Stimulated activated naive CD8-positive, alpha-beta T cell treated with anti-CD3 and anti-CD28 coated beads, Interleukin-15, Interleukin-2, amounts not matched to agents 100 ng/mL and 50 ng/mL, for 24 hours (primary cell): Measurements from ENCODE around the gene PALM3.
A peak's percentile ranks its signal among the peaks of the same experiment; 100 is the strongest.
"Not testable (repeated sequence)": the region's sequence is repeated elsewhere in the genome, so short reads cannot be mapped to it uniquely, and the experiment has no call there.

Source experiments
- H3K27ac Mint-ChIP-seq: one replicate; pipeline ENCODE4 v1.8.0; 2021; ENCODE audit warnings: mild to moderate bottlenecking, mixed read lengths
- H3K27me3 Mint-ChIP-seq: one replicate; pipeline ENCODE4 v1.8.0; 2021; ENCODE audit warnings: mixed read lengths
- H3K36me3 Mint-ChIP-seq: one replicate; pipeline ENCODE4 v1.8.0; 2021; ENCODE audit warnings: low read depth, mixed read lengths
- H3K4me1 Mint-ChIP-seq: one replicate; pipeline ENCODE4 v1.8.0; 2021; ENCODE audit warnings: low read depth, mixed read lengths
- H3K4me3 Mint-ChIP-seq: one replicate; pipeline ENCODE4 v1.8.0; 2021; ENCODE audit warnings: mild to moderate bottlenecking, mixed read lengths
- H3K9me3 Mint-ChIP-seq: one replicate; pipeline ENCODE4 v1.8.0; 2021; ENCODE audit warnings: mixed read lengths

The PALM3 gene

DNA sequence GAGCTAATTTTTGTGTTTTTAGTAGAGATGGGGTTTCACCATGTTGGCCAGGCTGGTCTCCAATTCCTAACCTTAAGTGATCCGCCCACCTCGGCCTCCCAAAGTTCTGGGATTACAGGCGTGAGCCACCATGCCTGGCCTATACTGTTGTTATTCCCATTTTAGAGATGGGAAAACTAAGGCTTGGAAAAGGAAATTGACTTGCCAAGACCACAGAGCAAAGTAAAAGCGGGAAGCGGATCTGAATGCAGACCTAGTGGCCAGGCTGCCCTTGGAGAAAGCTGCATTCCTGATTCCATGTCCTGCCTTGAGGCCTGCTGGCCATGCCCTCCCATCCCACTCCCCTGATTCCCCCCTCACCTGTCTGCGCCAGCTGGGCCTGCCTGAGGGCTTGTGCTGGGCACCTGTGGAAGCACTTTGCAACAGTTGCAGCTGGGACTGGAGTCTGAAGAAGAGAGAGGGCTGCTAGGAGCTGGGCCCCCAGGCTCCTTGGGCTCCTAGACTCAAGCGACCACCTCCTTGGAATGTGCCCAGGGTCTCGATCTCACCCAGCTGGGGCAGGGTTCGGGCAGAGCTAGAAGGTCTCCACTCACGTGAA lies 5.7 kb downstream of the PALM3 start:
- no peaks in the 10 kb centered on the region for H3K9me3 Mint-ChIP-seq
- peaks cover 12% of the 10 kb centered on the region for H3K4me1 Mint-ChIP-seq
- peaks cover 19% of the 10 kb centered on the region for H3K36me3 Mint-ChIP-seq
- peaks cover 39% of the 10 kb centered on the region for H3K27me3 Mint-ChIP-seq
- H3K4me3 Mint-ChIP-seq = no peak overlapping the region
- no peak overlapping the region for H3K27ac Mint-ChIP-seq

DNA sequence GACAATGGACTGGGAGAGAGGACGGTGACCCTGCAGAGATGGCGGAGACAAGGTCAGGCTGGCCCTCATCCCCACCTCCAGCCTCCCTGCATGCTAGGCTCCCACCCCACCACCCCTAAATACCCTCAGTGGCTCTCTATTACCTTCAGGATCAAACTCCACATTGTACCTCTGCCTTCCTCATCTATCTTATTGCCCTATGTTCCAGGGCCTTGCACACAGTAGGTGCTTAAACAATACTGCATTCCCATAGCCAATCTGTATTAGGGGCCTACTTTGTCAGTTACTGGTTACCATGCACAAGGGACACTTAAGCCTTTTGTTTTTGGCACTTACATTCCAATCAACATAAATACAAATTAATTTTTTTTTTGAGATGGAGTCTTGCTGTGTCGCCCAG lies 6.5 kb downstream of the PALM3 start:
- Mint-ChIP-seq H3K27ac (no peak overlapping the region), H3K27me3 (peaks cover 34% of the 10 kb centered on the region), H3K4me1 (peaks cover 12% of the 10 kb centered on the region), H3K9me3 (no peaks in the 10 kb centered on the region), H3K4me3 (no peak overlapping the region), H3K36me3 (peaks cover 22% of the 10 kb centered on the region)

DNA sequence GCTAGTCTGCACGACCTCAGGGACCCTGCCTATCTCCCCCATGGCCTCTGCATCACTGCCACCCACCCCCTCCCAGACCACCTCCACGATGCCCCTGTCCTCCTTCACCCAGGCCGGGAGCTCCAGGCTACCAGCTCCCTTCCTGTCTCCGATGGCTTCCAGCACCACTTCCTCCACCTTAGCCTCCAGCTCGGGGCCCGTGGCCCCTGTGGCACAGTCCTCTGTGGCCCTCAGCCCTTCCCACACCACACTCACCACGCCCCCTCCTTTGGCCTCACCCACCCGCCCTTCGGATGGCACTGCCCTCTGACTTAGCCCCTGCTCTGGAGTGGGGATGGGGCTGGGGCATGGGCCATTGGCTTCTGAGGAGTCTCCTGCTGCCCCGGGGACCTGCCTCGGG lies 7.2 kb downstream of the PALM3 start:
- no peak overlapping the region for H3K4me3 Mint-ChIP-seq
- H3K27ac Mint-ChIP-seq = no peak overlapping the region
- H3K4me1 Mint-ChIP-seq = peaks cover 12% of the 10 kb centered on the region
- H3K27me3 Mint-ChIP-seq = peaks cover 29% of the 10 kb centered on the region
- H3K36me3 Mint-ChIP-seq = peaks cover 28% of the 10 kb centered on the region
- no peaks in the 10 kb centered on the region for H3K9me3 Mint-ChIP-seq

DNA sequence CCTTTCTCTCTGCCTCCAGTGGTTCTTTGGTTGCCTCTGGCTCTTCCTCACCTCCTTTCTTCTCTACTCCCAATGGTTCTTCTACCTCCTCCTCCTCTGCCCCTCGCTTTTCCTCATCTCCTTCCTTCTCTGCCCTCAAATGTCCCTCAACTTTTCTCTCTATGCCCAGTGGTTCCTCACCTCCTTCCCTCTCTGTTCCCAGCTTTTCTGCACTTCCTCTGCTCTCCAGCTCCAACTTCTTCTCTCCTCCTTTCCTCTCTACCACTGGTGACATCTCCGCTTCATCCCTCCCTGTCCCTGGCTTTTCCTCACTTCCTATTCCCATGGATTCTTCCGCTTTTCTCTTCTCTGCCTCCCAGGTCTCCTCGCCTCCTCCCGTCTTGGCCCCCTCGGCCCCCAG lies 7.8 kb downstream of the PALM3 start:
- H3K9me3 Mint-ChIP-seq = no peaks in the 10 kb centered on the region
- H3K27me3 Mint-ChIP-seq = peaks cover 24% of the 10 kb centered on the region
- peaks cover 31% of the 10 kb centered on the region for H3K36me3 Mint-ChIP-seq
- no peak overlapping the region for H3K4me3 Mint-ChIP-seq
- peaks cover 10% of the 10 kb centered on the region for H3K4me1 Mint-ChIP-seq
- H3K27ac Mint-ChIP-seq = no peak overlapping the region

DNA sequence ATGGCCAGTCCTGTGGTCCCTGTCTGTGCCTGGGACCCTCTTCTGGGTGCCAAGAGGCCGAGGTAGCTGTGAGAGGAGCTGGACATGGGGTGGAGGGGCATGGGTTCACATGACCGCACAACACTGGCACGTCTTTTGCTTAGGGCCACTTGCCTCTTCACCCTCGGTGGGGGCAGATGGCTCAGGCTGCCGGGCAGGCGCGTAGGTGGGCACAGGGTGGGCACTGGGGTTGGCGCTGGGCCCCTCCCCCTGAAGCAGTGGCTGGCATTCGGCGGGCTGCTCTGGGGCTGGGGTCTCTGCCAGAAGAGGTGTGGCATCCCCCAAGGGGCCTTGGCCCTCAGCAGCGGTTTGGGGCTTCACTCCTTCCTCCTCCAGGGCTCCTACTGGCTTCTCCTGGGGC lies 8.4 kb downstream of the PALM3 start:
- no peak overlapping the region for H3K27ac Mint-ChIP-seq
- peaks cover 37% of the 10 kb centered on the region for H3K36me3 Mint-ChIP-seq
- H3K9me3 Mint-ChIP-seq = no peaks in the 10 kb centered on the region
- peaks cover 7% of the 10 kb centered on the region for H3K4me1 Mint-ChIP-seq
- H3K27me3 Mint-ChIP-seq = peaks cover 18% of the 10 kb centered on the region
- no peak overlapping the region for H3K4me3 Mint-ChIP-seq

DNA sequence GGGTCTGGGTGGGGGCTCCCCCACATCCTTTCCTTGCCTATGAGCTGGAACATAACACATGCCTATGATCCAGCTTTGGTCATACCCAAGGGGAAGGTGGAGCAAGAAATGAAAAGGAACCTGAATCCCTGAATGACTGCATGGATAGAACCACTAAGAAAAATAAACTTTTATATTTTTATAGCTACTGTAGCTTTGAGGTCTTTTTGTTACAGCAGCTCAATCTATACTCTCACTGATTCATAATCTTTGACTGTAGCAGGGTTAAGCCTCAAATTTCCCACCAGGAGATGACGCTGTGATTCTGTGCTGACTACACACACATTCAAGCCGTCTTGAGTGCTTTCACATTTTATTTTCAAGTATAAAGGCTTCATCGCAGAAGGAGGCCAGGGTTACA lies 8.8 kb downstream of the PALM3 start:
- Mint-ChIP-seq H3K27me3 (peaks cover 13% of the 10 kb centered on the region), H3K4me1 (peaks cover 7% of the 10 kb centered on the region), H3K4me3 (no peak overlapping the region), H3K27ac (no peak overlapping the region), H3K36me3 (peaks cover 42% of the 10 kb centered on the region), H3K9me3 (no peaks in the 10 kb centered on the region)

DNA sequence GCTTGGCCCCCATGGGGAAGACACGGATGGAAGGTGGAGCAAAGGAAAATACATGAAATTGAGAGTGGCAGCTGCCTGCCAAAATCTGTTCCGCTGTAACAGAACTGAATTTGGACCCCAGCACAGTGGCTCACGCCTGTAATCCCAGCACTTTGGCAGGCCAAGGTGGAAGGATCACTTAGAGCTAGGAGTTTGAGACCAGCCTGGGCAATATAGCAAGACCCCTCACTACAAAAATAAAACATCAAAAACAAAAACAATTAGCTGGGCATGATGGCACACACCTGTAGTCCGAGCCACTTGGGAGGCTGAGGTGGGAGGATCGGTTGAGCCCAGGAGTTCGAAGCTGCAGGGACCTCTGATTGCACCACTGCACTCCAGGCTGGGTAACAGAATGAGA lies 9.4 kb downstream of the PALM3 start:
- Mint-ChIP-seq H3K27ac (peak overlapping the region; percentile 42), H3K36me3 (peaks cover 43% of the 10 kb centered on the region), H3K4me3 (no peak overlapping the region), H3K9me3 (no peaks in the 10 kb centered on the region), H3K27me3 (peaks cover 10% of the 10 kb centered on the region), H3K4me1 (peaks cover 7% of the 10 kb centered on the region)

DNA sequence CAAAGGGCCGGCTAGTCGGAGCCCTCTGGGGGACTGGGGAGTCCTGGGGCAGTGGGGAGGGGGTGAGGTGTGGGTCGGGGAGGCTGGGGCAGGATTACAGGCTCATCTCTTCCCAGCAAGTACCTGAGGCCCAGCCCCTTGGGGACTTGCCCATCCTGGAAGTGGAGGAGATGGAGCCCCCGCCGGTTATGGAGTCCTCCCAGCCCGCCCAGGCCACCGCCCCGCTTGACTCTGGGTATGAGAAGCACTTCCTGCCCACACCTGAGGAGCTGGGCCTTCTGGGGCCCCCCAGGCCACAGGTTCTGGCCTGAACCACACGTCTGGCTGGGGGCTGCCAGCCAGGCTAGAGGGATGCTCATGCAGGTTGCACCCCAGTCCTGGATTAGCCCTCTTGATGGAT lies 9.9 kb downstream of the PALM3 start:
- Mint-ChIP-seq H3K36me3 (peaks cover 48% of the 10 kb centered on the region), H3K4me1 (peaks cover 7% of the 10 kb centered on the region)

DNA sequence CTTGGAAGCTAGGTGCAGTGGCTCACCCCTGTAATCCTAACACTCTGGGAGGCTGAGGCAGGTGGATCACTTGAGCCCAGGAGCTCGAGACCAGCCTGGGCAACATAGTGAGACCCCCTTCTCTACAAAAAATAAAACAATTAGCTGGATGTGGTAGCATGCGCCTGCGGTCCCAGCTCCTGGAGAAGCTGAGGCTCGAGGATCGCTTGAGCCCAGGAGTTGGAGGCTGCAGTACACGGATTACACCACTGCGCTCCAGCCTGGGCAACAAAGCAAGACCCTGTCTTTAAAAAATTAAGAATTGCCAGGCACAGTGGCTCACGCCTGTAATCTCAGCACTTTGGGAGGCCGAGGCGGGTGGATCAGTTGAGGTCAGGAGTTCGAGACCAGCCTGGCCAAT lies 10.9 kb downstream of the PALM3 start:
- H3K27ac Mint-ChIP-seq, H3K4me3 Mint-ChIP-seq, H3K9me3 Mint-ChIP-seq: not testable (repeated sequence)

More for the DNA sequence above, 9.9 kb downstream of the PALM3 start:
- Mint-ChIP-seq H3K27ac (peak overlapping the region; percentile 42), H3K4me3 (no peak overlapping the region), H3K27me3 (peaks cover 10% of the 10 kb centered on the region), H3K9me3 (no peaks in the 10 kb centered on the region)

DNA sequence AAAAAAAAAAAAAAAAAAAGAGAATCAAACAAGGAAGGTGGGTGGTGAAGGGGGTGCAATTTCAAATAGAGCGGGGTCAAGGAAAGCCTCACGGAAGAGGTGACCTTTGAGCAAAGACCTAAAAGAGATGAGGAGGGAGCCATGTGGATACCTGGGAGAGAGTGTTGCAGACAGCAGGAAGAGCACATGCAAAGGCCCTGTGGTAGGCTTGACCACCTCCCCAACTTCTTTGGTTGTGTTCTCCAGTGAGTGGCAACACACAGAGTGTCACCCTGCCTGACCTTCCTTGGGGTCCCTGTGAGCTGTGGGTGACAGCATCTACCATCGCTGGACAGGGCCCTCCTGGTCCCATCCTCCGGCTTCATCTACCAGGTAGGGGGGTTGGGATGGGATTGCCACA lies 11.4 kb downstream of the PALM3 start:
- Mint-ChIP-seq H3K4me3 (no peak overlapping the region), H3K9me3 (no peaks in the 10 kb centered on the region), H3K27me3 (peaks cover 3% of the 10 kb centered on the region), H3K4me1 (peaks cover 7% of the 10 kb centered on the region), H3K27ac (no peak overlapping the region), H3K36me3 (peaks cover 60% of the 10 kb centered on the region)

More for the DNA sequence above, 10.9 kb downstream of the PALM3 start:
- peaks cover 56% of the 10 kb centered on the region for H3K36me3 Mint-ChIP-seq
- H3K27me3 Mint-ChIP-seq, H3K4me1 Mint-ChIP-seq: not testable (repeated sequence)

DNA sequence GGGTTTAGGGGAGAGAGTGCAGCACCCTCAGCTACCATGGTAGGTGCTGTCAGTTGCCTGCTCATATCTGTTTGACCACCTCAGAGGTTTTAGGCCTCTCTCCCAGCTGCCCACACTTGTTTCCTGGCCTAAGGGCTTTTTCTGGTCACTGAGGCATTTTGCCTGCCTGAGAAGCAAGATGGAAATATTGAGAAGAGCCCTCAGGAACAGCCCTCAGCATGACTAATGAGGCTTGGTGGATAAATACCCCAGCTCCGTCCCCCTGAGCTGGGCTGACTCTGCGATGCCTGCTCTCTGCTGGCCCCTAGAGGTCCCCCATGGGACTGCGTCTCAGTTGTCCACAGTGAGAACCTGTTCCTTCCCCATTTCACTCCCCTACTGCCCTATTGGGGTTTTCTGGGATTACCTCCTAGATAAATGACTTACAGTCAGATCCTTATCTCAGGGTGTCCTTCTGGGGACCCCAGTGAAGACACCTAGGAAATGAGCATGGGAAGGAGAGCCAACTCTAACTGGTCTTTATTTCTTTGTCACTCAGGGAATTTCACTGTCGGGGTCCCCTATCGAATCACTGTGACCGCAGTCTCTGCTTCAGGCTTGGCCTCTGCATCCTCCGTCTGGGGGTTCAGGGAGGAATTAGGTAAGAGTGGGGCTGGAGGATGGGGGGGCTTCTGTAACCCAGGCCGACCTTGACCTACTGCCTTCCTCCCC lies 13.3 kb downstream of the PALM3 start:
- H3K9me3 Mint-ChIP-seq = no peaks in the 10 kb centered on the region
- H3K36me3 Mint-ChIP-seq = peaks cover 66% of the 10 kb centered on the region
- no peaks in the 10 kb centered on the region for H3K27me3 Mint-ChIP-seq
- H3K27ac Mint-ChIP-seq = peak overlapping the region; percentile 40
- H3K4me3 Mint-ChIP-seq = no peak overlapping the region
- H3K4me1 Mint-ChIP-seq = peaks cover 7% of the 10 kb centered on the region

DNA sequence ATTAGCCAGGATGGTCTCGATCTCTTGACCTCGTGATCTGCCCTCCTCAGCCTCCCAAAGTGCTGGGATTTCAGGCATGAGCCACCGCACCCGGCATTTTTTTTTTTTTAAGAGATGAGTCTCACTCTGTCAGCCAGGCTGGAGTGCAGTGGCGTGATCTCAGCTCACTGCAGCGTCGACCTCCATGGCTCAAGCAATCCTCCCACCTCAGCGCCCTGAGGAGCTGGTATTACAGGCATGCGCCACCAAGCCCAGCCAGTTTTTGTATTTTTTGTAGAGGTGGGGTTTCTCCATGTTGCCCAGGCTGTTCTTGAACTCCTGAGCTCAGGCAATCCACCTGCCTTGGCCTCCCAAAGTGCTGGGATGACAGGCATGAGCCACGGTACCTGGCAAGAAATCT lies 14.0 kb downstream of the PALM3 start:
- not testable (repeated sequence) for H3K9me3 Mint-ChIP-seq, H3K27me3 Mint-ChIP-seq, H3K27ac Mint-ChIP-seq, H3K4me3 Mint-ChIP-seq, H3K4me1 Mint-ChIP-seq
- peaks cover 65% of the 10 kb centered on the region for H3K36me3 Mint-ChIP-seq

DNA sequence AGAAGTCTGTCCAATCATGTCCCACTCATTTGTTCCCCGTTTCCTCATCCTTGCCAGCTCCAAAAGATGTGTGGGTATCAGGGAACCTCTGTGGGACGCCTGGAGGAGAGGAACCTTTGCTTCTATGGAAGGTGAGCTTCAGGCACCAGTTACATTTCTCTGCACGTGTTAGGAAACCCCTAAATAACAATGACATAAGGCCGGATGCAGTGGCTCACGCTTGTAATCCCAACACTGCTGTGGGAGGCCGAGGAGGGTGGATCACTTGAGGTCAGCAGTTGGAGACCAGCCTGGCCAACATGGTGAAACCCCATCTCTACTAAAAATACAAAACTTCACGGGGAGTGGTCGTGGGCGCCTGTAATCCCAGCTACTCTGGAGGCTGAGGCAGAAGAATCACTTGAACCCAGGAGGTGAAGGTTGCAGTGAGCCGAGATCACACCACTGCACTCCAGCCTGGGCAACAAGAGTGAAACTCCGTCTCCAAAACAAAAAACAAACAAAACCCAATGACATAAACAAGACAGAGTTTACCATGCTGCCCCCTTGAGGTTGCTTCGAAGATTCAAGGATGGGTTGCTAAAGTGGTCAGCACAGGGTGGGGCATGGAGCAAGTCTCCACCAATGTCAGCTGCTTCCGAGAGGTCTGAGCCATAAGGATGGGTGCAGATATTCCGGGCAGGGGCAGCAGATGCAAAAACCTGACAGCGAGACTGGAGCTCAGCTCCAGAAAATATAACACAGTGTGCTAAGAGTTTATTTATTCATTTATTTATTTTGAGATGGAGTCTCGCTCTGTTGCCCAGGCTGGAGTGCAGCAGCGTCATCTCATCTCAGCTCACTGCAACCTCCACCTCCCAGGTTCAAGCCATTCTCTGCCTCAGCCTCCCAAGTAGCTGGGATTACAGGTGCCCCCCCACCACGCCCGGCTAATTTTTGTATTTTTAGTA lies 18.9 kb downstream of the PALM3 start:
- H3K9me3 Mint-ChIP-seq, H3K27me3 Mint-ChIP-seq, H3K4me3 Mint-ChIP-seq: not testable (repeated sequence)
- H3K27ac Mint-ChIP-seq = peak overlapping the region; percentile 58
- peaks cover 41% of the 10 kb centered on the region for H3K36me3 Mint-ChIP-seq
- H3K4me1 Mint-ChIP-seq = peaks cover 10% of the 10 kb centered on the region

DNA sequence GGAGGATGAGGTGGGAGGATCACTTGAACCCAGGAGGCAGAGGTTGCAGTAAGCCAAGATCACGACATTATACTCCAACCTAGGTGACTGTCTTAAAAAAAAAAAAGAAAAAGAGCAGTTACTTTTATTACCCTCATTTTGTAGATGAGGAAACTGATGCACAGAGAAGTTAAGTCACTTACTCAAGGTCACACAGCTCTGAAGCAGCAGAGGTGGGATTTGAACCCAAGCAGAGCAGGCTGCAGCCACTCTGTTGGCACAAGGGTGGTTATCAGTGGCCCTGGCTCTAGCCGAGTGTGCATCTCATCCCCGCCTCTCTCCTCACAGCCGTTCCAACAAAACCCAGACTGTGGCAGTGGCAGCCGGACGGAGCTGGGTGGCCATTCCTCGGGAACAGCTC lies 22.7 kb downstream of the PALM3 start:
- H3K27ac Mint-ChIP-seq = no peak overlapping the region
- H3K27me3 Mint-ChIP-seq = no peaks in the 10 kb centered on the region
- H3K4me3 Mint-ChIP-seq = no peak overlapping the region
- H3K9me3 Mint-ChIP-seq = no peaks in the 10 kb centered on the region
- peaks cover 14% of the 10 kb centered on the region for H3K4me1 Mint-ChIP-seq
- peaks cover 33% of the 10 kb centered on the region for H3K36me3 Mint-ChIP-seq

DNA sequence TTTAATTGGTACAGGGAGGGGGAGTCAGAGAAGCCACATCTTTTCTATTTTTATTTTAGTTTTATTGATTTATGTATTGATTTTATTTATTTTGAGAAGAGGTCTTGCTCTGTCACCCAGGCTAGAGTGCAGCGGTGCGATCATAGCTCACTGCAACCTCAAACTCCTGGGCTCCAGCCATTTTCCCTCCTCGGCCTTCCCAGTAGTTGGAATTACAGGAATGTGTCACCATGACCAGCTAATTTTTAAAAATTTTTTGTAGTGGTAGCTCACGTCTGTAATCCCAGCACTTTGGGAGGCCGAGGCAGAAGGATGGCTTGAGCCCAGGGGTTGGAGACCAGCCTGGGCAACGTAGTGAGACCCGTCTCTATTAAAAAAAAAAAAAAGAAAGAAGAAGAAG lies 26.2 kb downstream of the PALM3 start:
- no peaks in the 10 kb centered on the region for H3K9me3 Mint-ChIP-seq
- no peak overlapping the region for H3K27ac Mint-ChIP-seq
- H3K4me1 Mint-ChIP-seq = peaks cover 22% of the 10 kb centered on the region
- H3K36me3 Mint-ChIP-seq = peaks cover 28% of the 10 kb centered on the region
- H3K27me3 Mint-ChIP-seq = no peaks in the 10 kb centered on the region
- H3K4me3 Mint-ChIP-seq = no peak overlapping the region
